ENCODE results near the gene RPL21.

- TF ChIP-seq CTCF (IDR thresholded peaks at IDR 0.05) (no peak), POLR2A (IDR thresholded peaks at IDR 0.05) (no peak)
These were observed 8.7 kb upstream of the RPL21 start for GRCh38 chr13:27242702-27243101.

Data from body of pancreas (tissue), 4 donors.